Esophagus muscularis mucosa (tissue), 4 donors: ENCODE measurements around the gene ZC3H18. TPM values are rescaled to one million over a fixed set of nuclear protein-coding genes. Genes with fewer than 3 reads are reported as not detected.

Experiments
- DNase-seq: peaks from one replicate; pipeline ENCODE4 v3.0.0-alpha.2; 2017; ENCODE audit errors: extremely low spot score
- H3K27ac ChIP-seq, 4 donors: fragments of 200-600 bp; sonication (generic); replicated peaks in 1 of 4; 1 replicate in 3 of 4; 2 replicates in 1 of 4; pipeline ENCODE4 v1.5.1; 2016 to 2019; ENCODE audit warnings: mild to moderate bottlenecking in 1 of 4
- H3K27me3 ChIP-seq, 4 donors: fragments of 200-600 bp; sonication (generic); one replicate each; pipeline versions ENCODE4 v1.5.1 to v1.6.0; 2016 to 2019
- H3K36me3 ChIP-seq, 4 donors: fragments of 200-600 bp; sonication (generic); one replicate each; pipeline ENCODE4 v1.5.1; 2016 to 2019
- H3K4me1 ChIP-seq, 4 donors: fragments of 200-600 bp; sonication (generic); one replicate each; pipeline ENCODE4 v1.5.1; 2016 to 2019
- H3K4me3 ChIP-seq, 4 donors: fragments of 200-600 bp; sonication (generic); 1 replicate in 2 of 4; 2 replicates in 2 of 4; pipeline ENCODE4 v1.5.1; 2016 to 2019; ENCODE audit warnings: mild to moderate bottlenecking in 4 of 4, moderate library complexity in 1 of 4
- H3K9me3 ChIP-seq, 4 donors: fragments of 200-600 bp; sonication (generic); 1 replicate in 3 of 4; 2 replicates in 1 of 4; pipeline ENCODE4 v1.5.1; 2016 to 2019
- CTCF ChIP-seq, 3 experiments: fragments of 200-600 bp in 2 of 3; fragments of 450-650 bp in 1 of 3; sonication (generic) in 2 of 3; IDR thresholded peaks; one replicate each; pipeline ENCODE4 v1.5.1; 2017 to 2019; ENCODE audit warnings: antibody characterized with exemption in 3 of 3, mild to moderate bottlenecking in 2 of 3, moderate library complexity in 1 of 3
- EP300 ChIP-seq: sonication (generic); formaldehyde crosslinking; IDR thresholded peaks from one replicate; pipeline ENCODE4 v1.6.1; 2017; ENCODE audit warnings: antibody characterized with exemption
- POLR2A ChIP-seq: fragments of 450-650 bp; IDR thresholded peaks from one replicate; pipeline ENCODE4 v1.6.1; 2017; ENCODE audit warnings: antibody characterized with exemption, moderate library complexity, mild to moderate bottlenecking, low read depth
- POLR2AphosphoS5 ChIP-seq, 2 donors: sonication (generic); formaldehyde crosslinking; IDR thresholded peaks; one replicate each; pipeline ENCODE4 v1.6.1; 2017; ENCODE audit warnings: antibody characterized with exemption in 2 of 2
- WGBS: methylation state at CpG from one replicate; pipeline ENCODE4 v1.1.5; 2018; 5-methylcytosine and 5-hydroxymethylcytosine counted together
- intact Hi-C: fragments of 100-400 bp; cut with DNase I; formaldehyde crosslinking; loops from one replicate; pipeline ENCODE4 v1.15.1; 2023
- total RNA-seq, 4 donors: library from RNA; depleted of rRNA; stranded (reverse); fragments of >200 nt; gene quantifications; one replicate each; pipeline versions ENCODE4 v1.1.0 to v1.2.1, GENCODE V29; 2016

The ZC3H18 gene
- total RNA-seq, 4 donors from 2014 or later, result 15.9 to 29.1 (median 26.6) TPM

GRCh38 chr16:88628512-88628974 is 58.3 kb downstream of the ZC3H18 start:
- 44% methylated on average over 5 of the region's 12 CpGs for WGBS
- H3K27ac ChIP-seq, result no peak overlapping the region
- peaks cover 0 to 5% (median 0%) of the 10 kb centered on the region in 4 donors for H3K27me3 ChIP-seq
- intact Hi-C loops, result no loop called here
- peaks cover 0 to 9% (median 3%) of the 10 kb centered on the region in 4 donors for H3K4me1 ChIP-seq
- DNase-seq, result no peak
- H3K9me3 ChIP-seq, result no peaks in the 10 kb centered on the region
- TF ChIP-seq CTCF (IDR thresholded peaks at IDR 0.05), result peak in 1 of 3 experiments; percentile 14
- no peak for TF ChIP-seq POLR2A
- peaks cover 86 to 100% (median 90%) of the 10 kb centered on the region in 4 donors for H3K36me3 ChIP-seq
- no peak overlapping the region for H3K4me3 ChIP-seq

GRCh38 chr16:88629835-88630234 is 59.6 kb downstream of the ZC3H18 start:
- DNase-seq, result no peak
- Histone ChIP-seq H3K9me3 (no peaks in the 10 kb centered on the region), H3K27ac (no peak overlapping the region), H3K4me3 (no peak overlapping the region), H3K36me3 (peaks cover 73 to 89% (median 78%) of the 10 kb centered on the region in 4 donors), H3K4me1 (peaks cover 13 to 20% (median 16%) of the 10 kb centered on the region in 4 donors), H3K27me3 (peaks cover 0 to 18% (median 0%) of the 10 kb centered on the region in 4 donors)
- intact Hi-C loops, result no loop called here
- WGBS, result 88% methylated on average over 8 of the region's 9 CpGs
- TF ChIP-seq EP300, result no peak
- TF ChIP-seq POLR2A, result no peak
- TF ChIP-seq POLR2AphosphoS5 (IDR thresholded peaks at IDR 0.05), result no peak
- no peak for TF ChIP-seq CTCF (IDR thresholded peaks at IDR 0.05)

- WGBS, result 80% methylated on average over 2 of the region's 12 CpGs
- TF ChIP-seq EP300, result no peak
- no peak for TF ChIP-seq POLR2A
- no peak for TF ChIP-seq POLR2AphosphoS5 (IDR thresholded peaks at IDR 0.05)
- TF ChIP-seq CTCF (IDR thresholded peaks at IDR 0.05), result no peak
- Histone ChIP-seq H3K4me1 (peaks cover 17 to 23% (median 20%) of the 10 kb centered on the region in 4 donors), H3K9me3 (no peaks in the 10 kb centered on the region), H3K4me3 (no peak overlapping the region), H3K27me3 (peaks cover 0 to 24% (median 0%) of the 10 kb centered on the region in 4 donors), H3K27ac (no peak overlapping the region), H3K36me3 (peaks cover 67 to 83% (median 72%) of the 10 kb centered on the region in 4 donors)
- no peak for DNase-seq
- intact Hi-C loops, result no loop called here
Measured at GRCh38 chr16:88630433-88630832, 60.2 kb downstream of the ZC3H18 start.

- Histone ChIP-seq H3K4me3 (no peak overlapping the region), H3K9me3 (no peaks in the 10 kb centered on the region), H3K4me1 (peaks cover 17 to 23% (median 20%) of the 10 kb centered on the region in 4 donors), H3K27me3 (peaks cover 0 to 29% (median 0%) of the 10 kb centered on the region in 4 donors), H3K27ac (no peak overlapping the region), H3K36me3 (peaks cover 63 to 78% (median 67%) of the 10 kb centered on the region in 4 donors)
- 96% methylated on average over 21 of the region's 23 CpGs for WGBS
- intact Hi-C loops, result no loop called here
- TF ChIP-seq EP300 (no peak), POLR2A (no peak), POLR2AphosphoS5 (IDR thresholded peaks at IDR 0.05) (no peak)
- DNase-seq, result no peak
Measured at GRCh38 chr16:88630941-88631340, 60.7 kb downstream of the ZC3H18 start.

GRCh38 chr16:88631384-88631783 is 61.2 kb downstream of the ZC3H18 start:
- no peak for TF ChIP-seq POLR2AphosphoS5 (IDR thresholded peaks at IDR 0.05)
- WGBS, result 83% methylated on average over 16 of the region's 16 CpGs
- no peaks in the 10 kb centered on the region for H3K9me3 ChIP-seq
- H3K36me3 ChIP-seq, result peaks cover 59 to 73% (median 64%) of the 10 kb centered on the region in 4 donors
- intact Hi-C loops, result no loop called here
- no peak overlapping the region for H3K27ac ChIP-seq
- no peak overlapping the region for H3K4me3 ChIP-seq
- H3K27me3 ChIP-seq, result peaks cover 0 to 34% (median 0%) of the 10 kb centered on the region in 4 donors
- DNase-seq, result no peak
- H3K4me1 ChIP-seq, result peaks cover 17 to 23% (median 20%) of the 10 kb centered on the region in 4 donors
